ENCODE data around the gene VPS50.

Gene VPS50

DNA sequence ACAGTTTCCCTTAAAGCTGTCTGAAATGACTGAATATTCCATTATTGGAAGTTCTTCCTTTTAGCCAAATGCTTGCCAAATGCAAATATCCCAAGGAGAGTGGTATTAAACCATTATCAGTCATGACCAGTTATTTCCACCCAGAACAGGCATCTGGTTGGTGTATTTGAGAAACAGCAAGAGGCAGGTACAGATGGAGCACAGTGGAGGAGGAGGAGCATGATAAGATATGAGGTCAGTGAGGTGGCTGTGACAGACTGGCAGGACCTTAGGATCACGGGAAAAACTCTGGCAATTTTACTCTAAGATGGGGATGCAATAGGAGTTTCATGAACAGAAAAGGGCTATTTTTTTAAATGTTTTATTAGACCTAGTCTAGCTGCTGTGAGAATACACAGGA is 12.3 kb upstream of the VPS50 start:
- TF ChIP-seq, protein P1, sequence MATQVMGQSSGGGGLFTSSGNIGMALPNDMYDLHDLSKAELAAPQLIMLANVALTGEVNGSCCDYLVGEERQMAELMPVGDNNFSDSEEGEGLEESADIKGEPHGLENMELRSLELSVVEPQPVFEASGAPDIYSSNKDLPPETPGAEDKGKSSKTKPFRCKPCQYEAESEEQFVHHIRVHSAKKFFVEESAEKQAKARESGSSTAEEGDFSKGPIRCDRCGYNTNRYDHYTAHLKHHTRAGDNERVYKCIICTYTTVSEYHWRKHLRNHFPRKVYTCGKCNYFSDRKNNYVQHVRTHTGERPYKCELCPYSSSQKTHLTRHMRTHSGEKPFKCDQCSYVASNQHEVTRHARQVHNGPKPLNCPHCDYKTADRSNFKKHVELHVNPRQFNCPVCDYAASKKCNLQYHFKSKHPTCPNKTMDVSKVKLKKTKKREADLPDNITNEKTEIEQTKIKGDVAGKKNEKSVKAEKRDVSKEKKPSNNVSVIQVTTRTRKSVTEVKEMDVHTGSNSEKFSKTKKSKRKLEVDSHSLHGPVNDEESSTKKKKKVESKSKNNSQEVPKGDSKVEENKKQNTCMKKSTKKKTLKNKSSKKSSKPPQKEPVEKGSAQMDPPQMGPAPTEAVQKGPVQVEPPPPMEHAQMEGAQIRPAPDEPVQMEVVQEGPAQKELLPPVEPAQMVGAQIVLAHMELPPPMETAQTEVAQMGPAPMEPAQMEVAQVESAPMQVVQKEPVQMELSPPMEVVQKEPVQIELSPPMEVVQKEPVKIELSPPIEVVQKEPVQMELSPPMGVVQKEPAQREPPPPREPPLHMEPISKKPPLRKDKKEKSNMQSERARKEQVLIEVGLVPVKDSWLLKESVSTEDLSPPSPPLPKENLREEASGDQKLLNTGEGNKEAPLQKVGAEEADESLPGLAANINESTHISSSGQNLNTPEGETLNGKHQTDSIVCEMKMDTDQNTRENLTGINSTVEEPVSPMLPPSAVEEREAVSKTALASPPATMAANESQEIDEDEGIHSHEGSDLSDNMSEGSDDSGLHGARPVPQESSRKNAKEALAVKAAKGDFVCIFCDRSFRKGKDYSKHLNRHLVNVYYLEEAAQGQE (IDR thresholded peaks at IDR 0.05; ENCODE audit: insufficient read depth in 1 of 2, low read depth in 2 of 2, low read length in 2 of 2), result no peak
- TF ChIP-seq SIN3A (IDR thresholded peaks at IDR 0.05; ENCODE audit: borderline replicate concordance, insufficient read depth, low read length) (no peak), POLR2AphosphoS5 (IDR thresholded peaks at IDR 0.05; ENCODE audit: low read depth, low read length) (no peak), TAF1 (IDR thresholded peaks at IDR 0.05; ENCODE audit: borderline replicate concordance, insufficient read depth, low read length) (no peak), FOXP2 (optimal IDR thresholded peaks at IDR 0.05; ENCODE audit: borderline replicate concordance, extremely low read depth, extremely low read length, insufficient read depth) (no peak)

DNA sequence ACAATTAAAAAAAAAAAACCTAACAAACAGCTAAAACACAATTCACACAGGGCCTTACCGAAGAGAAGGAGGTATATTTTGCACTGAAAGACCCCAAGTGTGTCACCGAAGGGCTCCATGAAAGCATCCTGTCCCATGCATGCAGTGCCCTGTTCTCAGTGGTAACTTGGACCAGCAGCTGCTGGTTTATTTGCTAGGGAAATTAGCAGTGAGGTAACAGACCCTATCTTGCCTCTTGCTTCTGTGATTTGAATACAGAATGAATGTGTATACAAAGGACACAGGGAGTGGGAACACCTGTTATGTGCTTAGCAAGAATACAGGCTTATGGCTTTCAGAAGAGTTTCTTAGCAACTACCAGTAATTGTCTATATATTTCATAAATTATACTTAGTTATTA is 5.9 kb upstream of the VPS50 start, which contains the start of gene HEPACAM2:
TSS of gene HEPACAM2 (minus strand) at position 160 of the 400 bp plus-strand sequence.
- TF ChIP-seq SIN3A (IDR thresholded peaks at IDR 0.05; ENCODE audit: borderline replicate concordance, insufficient read depth, low read length) (no peak), TAF1 (IDR thresholded peaks at IDR 0.05; ENCODE audit: borderline replicate concordance, insufficient read depth, low read length) (no peak), FOXP2 (optimal IDR thresholded peaks at IDR 0.05; ENCODE audit: borderline replicate concordance, extremely low read depth, extremely low read length, insufficient read depth) (no peak), POLR2AphosphoS5 (IDR thresholded peaks at IDR 0.05; ENCODE audit: low read depth, low read length) (no peak)
- TF ChIP-seq, protein P1 (IDR thresholded peaks at IDR 0.05; ENCODE audit: insufficient read depth in 1 of 2, low read depth in 2 of 2, low read length in 2 of 2), result no peak

DNA sequence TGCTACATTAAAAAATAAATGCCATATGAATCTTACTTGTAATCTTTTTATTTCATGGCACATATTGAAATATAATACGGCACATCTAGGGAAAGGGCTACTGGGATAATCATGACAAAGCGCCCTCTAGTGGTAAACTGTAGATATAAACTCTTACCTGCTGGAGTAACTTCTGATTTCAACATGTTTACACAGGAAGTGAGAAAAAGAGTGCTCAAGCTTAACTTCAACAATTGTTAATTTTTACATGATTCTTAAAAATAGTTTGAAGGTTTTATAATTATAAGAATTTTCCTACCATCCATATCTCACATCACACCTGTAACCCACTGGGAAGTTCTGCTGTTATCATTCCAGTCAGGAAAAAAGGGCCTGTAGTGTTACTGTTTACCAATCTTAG is 3.9 kb upstream of the VPS50 start:
- TF ChIP-seq SIN3A (IDR thresholded peaks at IDR 0.05; ENCODE audit: borderline replicate concordance, insufficient read depth, low read length) (no peak), POLR2AphosphoS5 (IDR thresholded peaks at IDR 0.05; ENCODE audit: low read depth, low read length) (no peak), FOXP2 (optimal IDR thresholded peaks at IDR 0.05; ENCODE audit: borderline replicate concordance, extremely low read depth, extremely low read length, insufficient read depth) (no peak), TAF1 (IDR thresholded peaks at IDR 0.05; ENCODE audit: borderline replicate concordance, insufficient read depth, low read length) (no peak)
- TF ChIP-seq, protein P1 (IDR thresholded peaks at IDR 0.05; ENCODE audit: insufficient read depth in 1 of 2, low read depth in 2 of 2, low read length in 2 of 2), result no peak

DNA sequence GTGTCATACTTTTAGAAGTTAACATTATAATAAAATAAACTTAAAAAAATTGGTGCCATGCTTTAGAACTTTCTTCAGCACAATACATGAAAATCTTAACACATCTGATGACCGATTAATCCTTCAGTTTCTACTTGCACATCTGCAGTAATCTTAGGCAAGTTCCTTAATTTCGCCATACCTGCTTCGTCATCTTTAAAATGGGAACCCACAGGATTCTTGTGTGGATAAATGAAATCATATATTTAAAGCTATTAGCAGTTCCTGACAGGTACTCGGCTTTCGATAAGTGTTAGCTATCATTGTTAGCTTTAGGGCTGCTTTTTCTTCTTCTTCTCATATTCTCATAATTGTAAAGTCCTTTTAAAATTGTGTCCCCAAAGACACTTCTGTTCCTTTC is 907 bp upstream of the VPS50 start:
- TF ChIP-seq SIN3A (IDR thresholded peaks at IDR 0.05; ENCODE audit: borderline replicate concordance, insufficient read depth, low read length) (no peak), FOXP2 (optimal IDR thresholded peaks at IDR 0.05; ENCODE audit: borderline replicate concordance, extremely low read depth, extremely low read length, insufficient read depth) (no peak), TAF1 (IDR thresholded peaks at IDR 0.05; ENCODE audit: borderline replicate concordance, insufficient read depth, low read length) (no peak), POLR2AphosphoS5 (IDR thresholded peaks at IDR 0.05; ENCODE audit: low read depth, low read length) (no peak)
- TF ChIP-seq, protein P1 (IDR thresholded peaks at IDR 0.05; ENCODE audit: insufficient read depth in 1 of 2, low read depth in 2 of 2, low read length in 2 of 2), result no peak

DNA sequence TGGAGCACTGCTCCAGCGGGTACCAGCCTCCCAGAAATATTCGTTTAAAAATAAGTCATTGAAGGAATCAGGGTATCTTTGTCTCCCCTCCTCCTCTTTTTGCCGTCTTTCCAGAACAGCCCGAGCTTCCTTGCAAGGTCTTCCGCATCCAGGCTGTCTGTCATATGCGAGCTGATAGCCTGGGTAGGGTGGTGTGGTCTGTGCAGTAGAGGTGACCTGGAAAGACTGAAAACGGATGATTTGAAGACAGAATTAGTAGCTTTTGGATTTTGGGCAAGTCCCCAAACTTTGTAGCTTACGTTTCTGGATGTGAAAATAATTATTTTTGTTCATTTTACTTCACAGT is 480 bp downstream of the VPS50 start:
- TF ChIP-seq, protein P1 (IDR thresholded peaks at IDR 0.05; ENCODE audit: insufficient read depth in 1 of 2, low read depth in 2 of 2, low read length in 2 of 2), result no peak
- TF ChIP-seq SIN3A (IDR thresholded peaks at IDR 0.05; ENCODE audit: borderline replicate concordance, insufficient read depth, low read length) (no peak), POLR2AphosphoS5 (IDR thresholded peaks at IDR 0.05; ENCODE audit: low read depth, low read length) (no peak), TAF1 (IDR thresholded peaks at IDR 0.05; ENCODE audit: borderline replicate concordance, insufficient read depth, low read length) (no peak), FOXP2 (optimal IDR thresholded peaks at IDR 0.05; ENCODE audit: borderline replicate concordance, extremely low read depth, extremely low read length, insufficient read depth) (no peak)
